ENCODE results near the gene EFCAB11. TPM values are rescaled to one million over a fixed set of nuclear protein-coding genes. Genes with fewer than 3 reads are reported as not detected.

The EFCAB11 gene
- total and polyA plus RNA-seq, 11 donors = 0.79 to 4.6 (median 3.3) TPM

- Histone ChIP-seq H3K27ac (no peak overlapping the region), H3K4me3 (no peak overlapping the region), H3K9me3 (no peaks in the 10 kb centered on the region), H3K27me3 (no peaks in the 10 kb centered on the region), H3K4me1 (peaks cover 0 to 7% (median 0%) of the 10 kb centered on the region in 12 donors), H3K36me3 (no peaks in the 10 kb centered on the region)
- 89 to 93% (median 90%) methylated on average over 5 of the region's 5 CpGs for WGBS, 4 donors
- DNase-seq (no peak), ATAC-seq (no peak)
- TF ChIP-seq, protein P1, sequence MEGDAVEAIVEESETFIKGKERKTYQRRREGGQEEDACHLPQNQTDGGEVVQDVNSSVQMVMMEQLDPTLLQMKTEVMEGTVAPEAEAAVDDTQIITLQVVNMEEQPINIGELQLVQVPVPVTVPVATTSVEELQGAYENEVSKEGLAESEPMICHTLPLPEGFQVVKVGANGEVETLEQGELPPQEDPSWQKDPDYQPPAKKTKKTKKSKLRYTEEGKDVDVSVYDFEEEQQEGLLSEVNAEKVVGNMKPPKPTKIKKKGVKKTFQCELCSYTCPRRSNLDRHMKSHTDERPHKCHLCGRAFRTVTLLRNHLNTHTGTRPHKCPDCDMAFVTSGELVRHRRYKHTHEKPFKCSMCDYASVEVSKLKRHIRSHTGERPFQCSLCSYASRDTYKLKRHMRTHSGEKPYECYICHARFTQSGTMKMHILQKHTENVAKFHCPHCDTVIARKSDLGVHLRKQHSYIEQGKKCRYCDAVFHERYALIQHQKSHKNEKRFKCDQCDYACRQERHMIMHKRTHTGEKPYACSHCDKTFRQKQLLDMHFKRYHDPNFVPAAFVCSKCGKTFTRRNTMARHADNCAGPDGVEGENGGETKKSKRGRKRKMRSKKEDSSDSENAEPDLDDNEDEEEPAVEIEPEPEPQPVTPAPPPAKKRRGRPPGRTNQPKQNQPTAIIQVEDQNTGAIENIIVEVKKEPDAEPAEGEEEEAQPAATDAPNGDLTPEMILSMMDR (IDR thresholded peaks at IDR 0.05) = no peak
- no peak for TF ChIP-seq POLR2A (IDR thresholded peaks at IDR 0.05)
- intact Hi-C loops (cut with DNase I) = no loop called here
Measured at GRCh38 chr14:89810101-89810500, 144.4 kb downstream of the EFCAB11 start.

DNA sequence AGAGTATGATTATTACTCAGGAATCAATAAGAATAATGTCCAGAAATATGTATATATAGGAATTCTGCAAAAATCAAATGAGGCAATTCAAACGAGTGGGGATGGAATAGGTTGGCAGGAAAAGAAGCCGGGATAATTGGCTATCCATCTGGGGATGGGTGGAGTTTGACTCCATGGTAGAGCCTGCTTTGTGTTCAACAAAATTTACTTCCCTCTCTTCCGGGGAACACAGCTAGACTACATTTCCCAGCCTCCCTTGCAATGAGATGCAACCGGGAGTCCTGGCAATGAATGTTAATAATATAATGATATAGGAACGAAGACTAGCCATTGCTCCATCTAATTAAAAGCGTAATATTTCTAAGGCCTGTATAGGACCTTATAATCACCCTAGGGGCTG lies 146.6 kb downstream of the EFCAB11 start:
- H3K27ac ChIP-seq = no peak overlapping the region
- WGBS, 4 donors = 51 to 64% (median 60%) methylated on average over 6 of the region's 6 CpGs
- intact Hi-C loops (cut with DNase I) = no loop called here
- H3K9me3 ChIP-seq = no peaks in the 10 kb centered on the region
- no peaks in the 10 kb centered on the region for H3K27me3 ChIP-seq
- H3K4me3 ChIP-seq = no peak overlapping the region
- peaks cover 0 to 7% (median 0%) of the 10 kb centered on the region in 12 donors for H3K4me1 ChIP-seq
- TF ChIP-seq, protein P1 (IDR thresholded peaks at IDR 0.05) = no peak
- no peak for TF ChIP-seq POLR2A (IDR thresholded peaks at IDR 0.05)
- ATAC-seq (no peak), DNase-seq (no peak)
- no peaks in the 10 kb centered on the region for H3K36me3 ChIP-seq

GRCh38 chr14:89807151-89807550 lies 147.4 kb downstream of the EFCAB11 start:
- Histone ChIP-seq H3K4me3 (no peak overlapping the region), H3K4me1 (peaks cover 0 to 7% (median 0%) of the 10 kb centered on the region in 12 donors), H3K27me3 (no peaks in the 10 kb centered on the region), H3K27ac (no peak overlapping the region), H3K36me3 (no peaks in the 10 kb centered on the region), H3K9me3 (no peaks in the 10 kb centered on the region)
- ATAC-seq (no peak), DNase-seq (no peak)
- intact Hi-C loops (cut with DNase I) = no loop called here
- no peak for TF ChIP-seq POLR2A (IDR thresholded peaks at IDR 0.05)
- TF ChIP-seq, protein P1 (IDR thresholded peaks at IDR 0.05) = no peak

DNA sequence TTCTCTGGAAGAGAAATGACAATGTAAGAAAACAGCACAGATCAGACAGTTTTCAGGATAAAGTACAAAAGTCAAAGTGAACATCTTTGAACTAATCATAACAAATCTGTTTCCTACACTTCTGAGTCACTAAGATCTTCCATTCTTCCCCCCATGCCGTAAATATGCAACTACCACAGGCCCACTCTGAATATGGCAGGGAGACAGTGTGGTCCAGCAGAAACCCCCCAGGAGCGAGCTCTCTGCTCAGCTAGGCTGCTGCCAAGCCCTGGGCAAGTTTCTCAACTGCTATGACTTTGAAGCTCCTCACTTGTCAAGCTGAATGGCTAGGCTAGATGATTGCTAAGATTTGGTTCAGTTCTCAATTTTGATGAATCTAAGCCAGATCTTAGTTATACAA lies 148.1 kb downstream of the EFCAB11 start:
- 96 to 100% (median 98%) methylated on average over 2 of the region's 2 CpGs for WGBS, 4 donors
- Histone ChIP-seq H3K36me3 (no peaks in the 10 kb centered on the region), H3K4me1 (peaks cover 0 to 7% (median 0%) of the 10 kb centered on the region in 12 donors), H3K27me3 (no peaks in the 10 kb centered on the region), H3K9me3 (no peaks in the 10 kb centered on the region), H3K27ac (no peak overlapping the region), H3K4me3 (no peak overlapping the region)
- no peak for ATAC-seq
- DNase-seq = no peak
- no peak for TF ChIP-seq POLR2A (IDR thresholded peaks at IDR 0.05)
- intact Hi-C loops (cut with DNase I) = no loop called here

DNA sequence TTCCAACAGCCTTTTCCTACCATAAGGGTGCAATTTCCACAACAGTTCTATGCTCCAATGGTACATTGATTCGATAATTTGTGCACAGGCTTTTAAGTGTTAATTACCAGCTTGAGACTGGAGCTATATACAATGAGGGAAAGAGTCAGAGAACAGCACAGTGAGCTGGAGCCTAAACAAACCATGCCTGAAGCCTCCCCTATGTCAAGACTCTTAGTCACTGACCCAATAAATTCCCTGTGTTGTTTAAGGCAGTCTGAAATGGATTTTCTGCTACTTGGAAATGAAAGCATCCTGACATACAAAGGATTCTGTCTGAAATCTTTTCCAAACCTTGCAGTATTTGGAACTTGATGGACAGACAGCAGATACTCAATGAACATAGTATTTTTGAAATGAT lies 149.0 kb downstream of the EFCAB11 start:
- DNase-seq (no peak), ATAC-seq (no peak)
- WGBS, 4 donors = 91 to 97% (median 96%) methylated on average over 1 of the region's 1 CpG
- Histone ChIP-seq H3K27ac (no peak overlapping the region), H3K4me1 (peaks cover 0 to 7% (median 0%) of the 10 kb centered on the region in 12 donors), H3K9me3 (no peaks in the 10 kb centered on the region), H3K36me3 (no peaks in the 10 kb centered on the region), H3K4me3 (no peak overlapping the region), H3K27me3 (no peaks in the 10 kb centered on the region)
- TF ChIP-seq POLR2A (IDR thresholded peaks at IDR 0.05) = no peak
- TF ChIP-seq, protein P1 (IDR thresholded peaks at IDR 0.05) = no peak
- intact Hi-C loops (cut with DNase I) = no loop called here
